Measurements from ENCODE around the gene SNIP1.
"Not testable (repeated sequence)": the region's sequence is repeated elsewhere in the genome, so short reads cannot be mapped to it uniquely, and the experiment has no call there.

The SNIP1 gene

GRCh38 chr1:37553927-37554808 is at the start of gene SNIP1:
Gene SNIP1 (minus strand): TSS chr1:37554293. CDS start chr1:37554229, 64 bp downstream.
- peak; percentile 57 to 88 for DNase-seq

- DNase-seq: peak in 1 of 2 experiments; percentile 18
These were observed 48.9 kb upstream of the SNIP1 start for GRCh38 chr1:37602750-37603694.

- no peak for DNase-seq
These were observed 47.3 kb upstream of the SNIP1 start for GRCh38 chr1:37601441-37601840.

GRCh38 chr1:37599940-37600339 is 45.8 kb upstream of the SNIP1 start:
- no peak for DNase-seq

- no peak for DNase-seq
These were observed 42.1 kb upstream of the SNIP1 start for GRCh38 chr1:37596182-37596667.

- peak; percentile 69 to 90 for DNase-seq
These were observed 41.5 kb upstream of the SNIP1 start, which contains the start of gene GNL2 for GRCh38 chr1:37595440-37596181. Gene GNL2 (minus strand): TSS chr1:37595937. CDS start chr1:37595822, 115 bp downstream.

- no peak for DNase-seq
These were observed 39.6 kb upstream of the SNIP1 start for GRCh38 chr1:37593726-37594125.

GRCh38 chr1:37588939-37589338 is 34.8 kb upstream of the SNIP1 start:
- DNase-seq: no peak

- not testable (repeated sequence) for DNase-seq
These were observed 30.5 kb upstream of the SNIP1 start for GRCh38 chr1:37584544-37584943.

- no peak for DNase-seq
These were observed 21.6 kb upstream of the SNIP1 start for GRCh38 chr1:37575692-37576091.

- DNase-seq: no peak
These were observed 20.9 kb upstream of the SNIP1 start for GRCh38 chr1:37574834-37575480.

GRCh38 chr1:37570528-37571334 is 16.6 kb upstream of the SNIP1 start:
- DNase-seq: no peak

- DNase-seq: no peak
These were observed 12.9 kb upstream of the SNIP1 start for GRCh38 chr1:37567023-37567422.

GRCh38 chr1:37564892-37565291 is 10.8 kb upstream of the SNIP1 start:
- DNase-seq: no peak

GRCh38 chr1:37562984-37563383 is 8.9 kb upstream of the SNIP1 start:
- no peak for DNase-seq

- DNase-seq: peak in 1 of 2 experiments; percentile 12
These were observed 7.3 kb upstream of the SNIP1 start for GRCh38 chr1:37561133-37562132.

GRCh38 chr1:37560401-37561132 is 6.5 kb upstream of the SNIP1 start:
- DNase-seq: no peak

- not testable (repeated sequence) for DNase-seq
These were observed 5.9 kb upstream of the SNIP1 start for GRCh38 chr1:37559957-37560379.

GRCh38 chr1:37559080-37559479 is 5.0 kb upstream of the SNIP1 start:
- no peak for DNase-seq
